NCI-H460 (cell line): Measurements from ENCODE around the gene XRCC4. TPM values are rescaled to one million over a fixed set of nuclear protein-coding genes. Genes with fewer than 3 reads are reported as not detected.

Experiments used
- DNase-seq: peaks from one replicate; pipeline ENCODE4 v3.0.0-alpha.2; 2016; ENCODE audit warnings: low read depth; ENCODE audit errors: extremely low read depth
- total RNA-seq: library from RNA; depleted of rRNA; stranded (reverse); fragments of >200 nt; shearing (Covaris generic); gene quantifications from 2 replicates; pipeline ENCODE4 v1.2.3, GENCODE V29; 2014

XRCC4 gene
- total RNA-seq, 1 experiment from 2014 or later = 21.3 TPM

DNA sequence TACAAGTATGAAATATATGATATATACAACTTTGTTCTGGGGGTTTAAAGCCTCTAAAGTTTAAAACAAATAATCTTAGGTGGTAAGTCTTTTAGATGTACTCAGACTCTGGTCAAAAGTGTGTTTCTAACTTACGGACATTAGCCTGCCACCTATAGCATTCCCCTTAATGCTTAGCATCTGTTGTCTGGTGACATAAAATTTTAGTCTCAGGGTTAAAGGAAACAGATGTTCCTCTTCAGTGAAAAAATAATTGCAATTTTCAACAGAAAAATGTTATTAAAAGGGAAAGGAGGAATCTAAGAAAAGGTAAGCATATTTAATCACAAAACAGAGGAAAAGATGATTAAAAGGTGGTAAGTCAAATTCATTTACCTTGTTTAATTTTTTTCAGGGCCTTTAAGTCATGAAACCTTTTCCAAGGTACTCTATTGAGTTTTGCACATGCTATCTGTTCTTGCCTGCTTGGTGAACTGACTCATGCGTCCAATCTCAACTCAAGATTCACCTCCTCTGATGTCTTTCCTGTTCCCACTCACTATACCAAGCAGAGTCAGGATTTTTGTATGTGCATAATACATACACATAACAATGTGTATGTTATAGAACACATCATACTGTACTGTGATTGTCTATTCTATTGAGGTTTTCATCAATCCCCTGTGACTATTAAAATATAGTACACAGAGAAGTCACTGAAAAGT, 8.1 kb upstream of the XRCC4 start:
- DNase-seq = no peak

DNA sequence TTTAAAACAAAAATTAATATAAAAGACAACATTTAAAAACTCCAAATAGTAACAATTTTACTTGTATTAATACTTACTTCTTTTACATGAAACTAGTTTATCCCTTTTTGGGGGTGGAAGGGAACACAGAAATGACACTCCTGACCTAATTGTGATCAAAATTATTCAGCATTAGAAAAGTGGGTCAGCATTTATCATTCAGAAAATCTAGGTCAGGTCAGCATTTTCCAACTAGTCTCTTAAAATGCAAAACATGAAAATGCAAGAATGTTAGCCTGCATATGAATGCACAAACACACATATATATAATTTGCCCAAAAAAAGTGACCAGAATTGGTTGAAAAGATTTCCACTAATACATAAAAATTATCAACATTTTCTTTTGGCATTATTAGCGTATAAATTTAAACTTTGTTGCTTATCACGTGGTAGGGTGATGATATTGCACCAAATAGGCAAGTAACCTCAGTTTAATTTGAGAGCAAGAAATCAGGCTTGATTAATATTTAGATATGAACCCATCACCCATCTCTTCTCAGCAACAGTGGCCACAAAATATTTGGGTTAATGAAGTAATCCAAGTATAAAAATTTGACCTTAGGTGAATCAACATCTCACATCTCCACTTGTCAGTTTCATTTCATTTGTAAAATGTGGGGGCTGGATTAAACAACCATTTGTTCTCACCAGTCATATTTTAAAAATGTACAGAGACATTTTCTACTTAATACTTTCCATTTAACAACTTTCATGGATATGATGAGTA, 5.9 kb upstream of the XRCC4 start:
- no peak for DNase-seq

DNA sequence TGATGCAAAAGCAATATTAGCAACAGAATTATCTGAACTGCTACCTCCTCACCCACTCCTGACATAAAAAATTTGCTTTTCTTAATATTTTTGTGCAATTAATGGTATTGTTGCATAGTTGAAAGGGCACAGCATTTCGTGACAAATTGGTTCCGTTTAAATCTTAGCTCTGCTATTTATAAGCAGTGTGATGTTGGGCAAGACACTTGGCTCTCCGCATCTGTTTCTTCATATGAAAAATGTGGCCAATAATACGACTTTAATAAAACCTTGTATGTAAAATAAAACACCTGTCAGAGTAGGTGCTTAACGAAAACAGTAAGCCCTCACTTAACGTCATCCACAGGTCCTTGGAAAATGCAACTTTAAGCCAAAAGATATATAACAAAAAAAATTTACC, 4.4 kb upstream of the XRCC4 start:
- DNase-seq = no peak

GRCh38 chr5:83077662-83078261, 415 bp downstream of the XRCC4 start:
- DNase-seq = peak; percentile 7

GRCh38 chr5:83082750-83083149, 5.4 kb downstream of the XRCC4 start:
- no peak for DNase-seq

- DNase-seq = no peak
Measured at GRCh38 chr5:83084336-83084735, 7.0 kb downstream of the XRCC4 start.

GRCh38 chr5:83085106-83085505, 7.8 kb downstream of the XRCC4 start:
- DNase-seq = no peak

GRCh38 chr5:83090169-83090568, 12.8 kb downstream of the XRCC4 start:
- DNase-seq = no peak

DNA sequence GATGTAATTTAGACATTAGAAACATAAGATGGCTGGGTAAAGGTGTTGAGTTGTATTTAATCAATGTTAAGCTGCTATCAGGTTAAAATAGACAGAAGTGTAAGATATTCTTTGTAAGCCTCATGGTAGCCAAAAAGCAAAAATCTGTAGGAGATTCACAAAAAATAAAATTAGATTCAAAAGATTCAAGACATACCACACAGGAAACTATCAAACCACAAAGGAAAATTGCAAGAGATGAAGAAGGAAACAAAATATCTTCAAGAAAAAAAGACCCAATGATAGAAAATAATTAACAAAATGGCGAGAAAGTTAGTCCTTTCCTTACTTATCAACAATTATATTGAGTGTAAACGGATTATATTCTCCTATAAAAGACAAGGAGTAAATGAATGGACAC, 15.3 kb downstream of the XRCC4 start:
- no peak for DNase-seq

- DNase-seq = no peak
Measured at GRCh38 chr5:83093692-83094091, 16.3 kb downstream of the XRCC4 start.

DNA sequence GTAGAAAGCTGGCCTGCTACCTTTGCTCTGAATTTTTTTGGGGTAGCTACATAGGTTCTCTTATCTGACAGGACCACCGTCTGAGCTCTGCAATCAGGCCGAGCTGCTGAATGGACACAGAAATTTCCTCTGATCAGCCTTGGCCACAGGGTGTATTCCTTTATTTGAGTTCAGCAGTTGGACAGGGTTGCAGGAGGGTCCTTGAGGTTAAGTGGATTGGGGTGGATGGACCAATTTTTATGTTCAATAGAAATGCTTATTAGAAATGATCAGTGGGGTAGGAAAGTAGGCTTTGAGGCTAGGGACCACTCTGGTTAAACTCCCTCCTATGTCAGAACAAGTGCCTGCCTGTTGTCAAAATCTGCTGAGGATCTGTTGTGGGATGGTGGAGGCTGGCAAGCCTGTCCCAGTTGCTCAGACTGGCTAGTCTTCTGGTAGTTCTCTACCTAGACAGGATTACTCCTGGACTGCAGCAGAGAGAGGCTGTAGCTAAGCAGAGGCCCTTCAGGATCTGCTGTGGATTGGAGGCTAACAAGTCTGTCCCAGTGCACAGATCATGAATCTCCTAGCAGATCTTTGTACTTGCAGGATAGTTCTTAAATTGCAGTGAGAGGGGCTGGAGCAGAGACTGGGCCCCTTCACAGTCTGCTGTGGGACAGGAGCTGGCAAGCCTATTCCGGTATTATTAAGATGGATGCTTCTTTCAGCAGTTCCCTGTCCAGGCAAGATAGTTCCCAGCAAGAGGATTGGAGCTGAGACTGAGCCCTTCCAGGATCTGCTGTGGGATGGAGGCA, 18.0 kb downstream of the XRCC4 start:
- DNase-seq = no peak

- no peak for DNase-seq
Measured at GRCh38 chr5:83095957-83096539, 18.7 kb downstream of the XRCC4 start.

GRCh38 chr5:83096660-83097339, 19.5 kb downstream of the XRCC4 start:
- no peak for DNase-seq

DNA sequence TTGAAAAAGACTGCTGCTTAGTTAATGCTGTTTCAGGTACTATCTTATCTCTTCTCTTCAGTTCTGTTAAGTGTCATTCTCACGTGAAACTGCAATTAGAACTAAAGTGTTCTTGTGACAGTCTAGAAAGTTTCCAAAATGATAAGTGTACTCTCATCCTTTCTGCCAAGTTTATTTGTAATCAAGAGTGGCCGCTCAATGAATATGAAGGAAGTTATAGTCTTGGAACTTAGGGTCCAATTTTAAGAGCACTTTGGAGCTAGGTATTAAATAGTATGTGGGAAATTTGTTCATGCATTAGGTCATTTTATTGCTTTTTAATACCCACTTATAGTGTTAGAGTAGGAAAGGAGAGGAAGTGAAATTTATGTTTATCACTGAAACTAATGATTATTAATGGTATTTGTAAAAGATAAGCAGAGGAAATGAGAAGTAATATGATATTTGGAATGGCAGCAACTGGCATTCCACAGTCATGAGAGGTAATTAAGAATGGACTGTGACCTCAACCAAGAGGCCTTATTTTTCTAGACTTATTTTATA, 20.4 kb downstream of the XRCC4 start:
- no peak for DNase-seq

DNA sequence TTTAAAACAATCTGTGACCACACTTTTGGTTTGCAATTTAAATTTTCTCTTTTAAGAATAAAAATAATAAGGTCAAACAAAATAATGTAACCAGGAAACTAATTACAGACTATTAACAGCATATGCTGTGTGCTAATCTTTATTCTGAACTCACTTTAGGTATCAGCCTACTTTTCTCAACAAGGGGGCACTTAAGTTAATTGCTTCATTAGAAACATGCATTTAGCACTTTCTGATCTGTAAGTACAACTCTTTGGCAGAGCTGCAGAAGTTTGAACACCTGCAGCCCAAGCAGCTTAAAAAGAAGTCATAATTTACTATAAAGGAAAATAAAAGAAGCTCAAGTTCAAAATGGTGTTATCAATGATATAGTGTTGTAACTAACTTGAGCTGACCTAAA, 21.7 kb downstream of the XRCC4 start:
- no peak for DNase-seq

DNA sequence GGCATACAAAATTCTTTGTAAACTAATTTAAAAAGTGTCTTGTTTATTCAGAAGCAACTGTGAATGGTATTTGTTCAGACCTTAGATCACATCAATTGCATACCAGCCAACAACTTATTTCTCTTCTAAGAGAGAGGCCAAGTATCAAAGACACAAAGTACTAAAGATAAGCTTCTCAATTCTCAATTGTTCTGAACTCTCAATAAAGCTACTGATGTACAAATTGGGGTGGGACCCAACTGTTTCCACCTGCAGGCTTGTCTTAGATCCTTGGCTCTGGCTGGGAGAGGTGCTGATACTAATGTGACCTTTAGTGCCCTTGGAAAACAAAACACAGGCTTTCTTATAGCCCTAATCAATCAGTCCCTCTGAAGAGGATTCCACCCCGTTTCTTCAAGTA, 22.1 kb downstream of the XRCC4 start:
- no peak for DNase-seq

GRCh38 chr5:83101514-83101913, 24.2 kb downstream of the XRCC4 start:
- DNase-seq = no peak

DNA sequence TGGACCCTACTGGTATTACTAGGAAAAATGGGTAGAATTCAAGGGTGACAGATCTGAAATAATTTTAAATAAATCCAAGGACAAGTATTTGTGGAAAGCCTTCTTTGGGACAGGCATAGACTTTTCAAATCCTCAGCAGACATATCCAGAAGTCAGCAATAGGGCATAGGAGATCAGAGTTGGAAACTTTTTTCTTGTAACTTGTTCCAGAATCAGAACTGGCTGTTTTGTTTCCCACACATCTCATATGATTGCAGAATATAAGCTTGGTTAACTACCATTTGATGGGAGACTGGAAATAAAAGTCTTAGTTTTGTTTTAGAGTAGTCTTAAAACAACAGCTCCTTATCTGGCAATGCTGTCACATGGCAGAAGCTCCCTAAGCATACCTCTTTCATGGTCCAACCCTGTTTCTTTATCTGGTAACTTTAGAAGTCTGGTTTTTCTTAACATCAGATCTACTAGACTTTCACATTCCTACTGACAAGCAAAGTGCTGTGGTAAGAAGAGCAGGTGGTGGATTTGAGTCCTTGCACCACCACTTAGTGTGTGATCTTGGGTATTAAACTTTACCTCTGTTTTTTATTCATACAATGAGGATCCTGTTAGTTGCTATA, 25.1 kb downstream of the XRCC4 start:
- no peak for DNase-seq

GRCh38 chr5:83104021-83104420, 26.7 kb downstream of the XRCC4 start:
- no peak for DNase-seq
